Gastrocnemius medialis (tissue), 4 donors: ENCODE data around the gene MARCHF7. TPM values are rescaled to one million over a fixed set of nuclear protein-coding genes. Genes with fewer than 3 reads are reported as not detected.
A peak's percentile ranks its signal among the peaks of the same experiment; 100 is the strongest.

ENCODE experiments used
- ATAC-seq, 2 donors: fragments of 150-250 bp; one replicate each; pipeline ENCODE4 v1.9.1; 2016
- DNase-seq, 2 donors: peaks; one replicate each; pipeline ENCODE4 v3.0.0-alpha.2; 2019
- H3K27ac ChIP-seq, 4 donors: fragments of 200-600 bp; sonication (generic); 1 replicate in 1 of 4; 2 replicates in 3 of 4; pipeline ENCODE4 v1.5.1; 2016 to 2018; ENCODE audit warnings: mild to moderate bottlenecking in 2 of 4, moderate library complexity in 1 of 4
- H3K27me3 ChIP-seq, 3 donors: fragments of 200-600 bp; sonication (generic) in 2 of 3; 1 replicate in 1 of 3; 2 replicates in 2 of 3; pipeline versions ENCODE4 v1.5.1 to v1.6.0; 2016 to 2019; ENCODE audit warnings: mild to moderate bottlenecking in 1 of 3, moderate library complexity in 1 of 3
- H3K36me3 ChIP-seq, 2 donors: fragments of 200-600 bp; sonication (generic) in 1 of 2; one replicate each; pipeline ENCODE4 v1.5.1; 2017 to 2018
- H3K4me1 ChIP-seq, 2 donors: fragments of 200-600 bp; sonication (generic) in 1 of 2; one replicate each; pipeline ENCODE4 v1.5.1; 2016 to 2017; ENCODE audit warnings: mild to moderate bottlenecking in 2 of 2
- H3K4me3 ChIP-seq, 4 donors: fragments of 200-600 bp; sonication (generic) in 3 of 4; 1 replicate in 1 of 4; 2 replicates in 3 of 4; pipeline ENCODE4 v1.5.1; 2016 to 2019; ENCODE audit warnings: mild to moderate bottlenecking in 2 of 4
- H3K9me3 ChIP-seq, 3 donors: fragments of 200-600 bp; sonication (generic) in 2 of 3; 1 replicate in 1 of 3; 2 replicates in 2 of 3; pipeline ENCODE4 v1.5.1; 2016 to 2019
- CTCF ChIP-seq, 5 experiments: fragments of 450-650 bp in 3 of 5; fragments of 200-600 bp in 2 of 5; sonication (generic) in 2 of 5; IDR thresholded peaks in 4 of 5; conservative IDR thresholded peaks in 1 of 5; 1 replicate in 4 of 5; 2 replicates in 1 of 5; pipeline ENCODE4 v1.5.1; 2016 to 2019; ENCODE audit warnings: antibody characterized with exemption in 5 of 5, mild to moderate bottlenecking in 3 of 5, moderate library complexity in 3 of 5
- POLR2A ChIP-seq, 2 donors: fragments of 450-650 bp; IDR thresholded peaks; one replicate each; pipeline ENCODE4 v1.6.1; 2017; ENCODE audit warnings: antibody characterized with exemption in 2 of 2, mild to moderate bottlenecking in 2 of 2, moderate library complexity in 2 of 2
- in situ Hi-C, 4 donors: fragments of 200-750 bp; cut with MboI; loops; one replicate each; pipeline versions ENCODE4 v1.15.0 to v1.8.0; 2017; ENCODE audit warnings: low sequenced_read_pairs in 4 of 4
- intact Hi-C: fragments of 100-400 bp; cut with DNase I; formaldehyde crosslinking; loops from one replicate; pipeline ENCODE4 v1.15.1; 2023; ENCODE audit warnings: low total_unique reads
- total RNA-seq, 4 donors: library from RNA; depleted of rRNA; stranded (reverse); fragments of >200 nt; gene quantifications; one replicate each; pipeline versions ENCODE4 v1.1.0 to v1.2.3, GENCODE V29; 2016

Gene MARCHF7
- total RNA-seq, 4 donors from 2014 or later = 88.6 to 125 (median 93.4) TPM

GRCh38 chr2:159737292-159737916 is 25.1 kb downstream of the MARCHF7 start:
- Histone ChIP-seq H3K9me3 (no peaks in the 10 kb centered on the region), H3K27me3 (no peaks in the 10 kb centered on the region), H3K27ac (peak overlapping the region in 3 of 4 donors; percentile 2 to 39 (median 32)), H3K4me1 (peaks cover 11 to 19% of the 10 kb centered on the region in 2 donors), H3K4me3 (no peak overlapping the region), H3K36me3 (peaks cover 0 to 2% of the 10 kb centered on the region in 2 donors)
- TF ChIP-seq CTCF (IDR thresholded peaks at IDR 0.05 in 4 of 5, conservative IDR thresholded peaks at IDR 0.05 in 1 of 5) (no peak), POLR2A (IDR thresholded peaks at IDR 0.05) (no peak)
- DNase-seq = no peak
- in situ Hi-C loops (no loop called here), intact Hi-C loops (no loop called here)
- peak; percentile 61 to 74 for ATAC-seq

- no peaks in the 10 kb centered on the region for H3K36me3 ChIP-seq
- DNase-seq (no peak), ATAC-seq (no peak)
- peaks cover 11 to 19% of the 10 kb centered on the region in 2 donors for H3K4me1 ChIP-seq
- no peaks in the 10 kb centered on the region for H3K27me3 ChIP-seq
- H3K4me3 ChIP-seq = no peak overlapping the region
- in situ Hi-C loops = no loop called here
- no peaks in the 10 kb centered on the region for H3K9me3 ChIP-seq
- TF ChIP-seq CTCF (IDR thresholded peaks at IDR 0.05 in 4 of 5, conservative IDR thresholded peaks at IDR 0.05 in 1 of 5) = no peak
- TF ChIP-seq POLR2A (IDR thresholded peaks at IDR 0.05) = no peak
- peak overlapping the region in 1 of 4 donors; percentile 39 for H3K27ac ChIP-seq
- intact Hi-C loops = no loop called here
Measured at GRCh38 chr2:159737917-159738296, 25.6 kb downstream of the MARCHF7 start.

- peak overlapping the region in 1 of 4 donors; percentile 39 for H3K27ac ChIP-seq
- DNase-seq (no peak), ATAC-seq (peak in 1 of 2 donors; percentile 26)
- no peaks in the 10 kb centered on the region for H3K9me3 ChIP-seq
- peaks cover 11 to 19% of the 10 kb centered on the region in 2 donors for H3K4me1 ChIP-seq
- intact Hi-C loops (no loop called here), in situ Hi-C loops (no loop called here)
- no peak overlapping the region for H3K4me3 ChIP-seq
- no peaks in the 10 kb centered on the region for H3K36me3 ChIP-seq
- TF ChIP-seq CTCF (IDR thresholded peaks at IDR 0.05 in 4 of 5, conservative IDR thresholded peaks at IDR 0.05 in 1 of 5) = no peak
- TF ChIP-seq POLR2A (IDR thresholded peaks at IDR 0.05) = no peak
- H3K27me3 ChIP-seq = no peaks in the 10 kb centered on the region
Measured at GRCh38 chr2:159738509-159739390, 26.4 kb downstream of the MARCHF7 start.

GRCh38 chr2:159742846-159743245 is 30.5 kb downstream of the MARCHF7 start:
- no peak for DNase-seq
- intact Hi-C loops (no loop called here), in situ Hi-C loops (no loop called here)
- Histone ChIP-seq H3K27ac (no peak overlapping the region), H3K4me1 (peaks cover 8% of the 10 kb centered on the region in 2 donors), H3K9me3 (no peaks in the 10 kb centered on the region), H3K27me3 (no peaks in the 10 kb centered on the region), H3K36me3 (peaks cover 0 to 35% of the 10 kb centered on the region in 2 donors), H3K4me3 (no peak overlapping the region)
- ATAC-seq = no peak
- TF ChIP-seq CTCF (IDR thresholded peaks at IDR 0.05 in 4 of 5, conservative IDR thresholded peaks at IDR 0.05 in 1 of 5) = no peak
- no peak for TF ChIP-seq POLR2A (IDR thresholded peaks at IDR 0.05)
